HuH-7.5 (cell line): ENCODE measurements around the gene KIAA0753.

Experiments used
- DNase-seq: peaks from one replicate; pipeline ENCODE4 v3.0.0; 2011; ENCODE audit warnings: low spot score

Gene KIAA0753

GRCh38 chr17:6641247-6641863, 844 bp upstream of the KIAA0753 start:
- DNase-seq, result no peak

- DNase-seq, result no peak
These were observed 650 bp downstream of the KIAA0753 start for GRCh38 chr17:6639586-6640535.

- no peak for DNase-seq
These were observed 1.4 kb downstream of the KIAA0753 start for GRCh38 chr17:6639014-6639585.

GRCh38 chr17:6638046-6638908, 2.2 kb downstream of the KIAA0753 start:
- no peak for DNase-seq

- no peak for DNase-seq
These were observed 3.1 kb downstream of the KIAA0753 start for GRCh38 chr17:6637458-6637840.

GRCh38 chr17:6636616-6637457, 3.7 kb downstream of the KIAA0753 start:
- no peak for DNase-seq

- DNase-seq, result no peak
These were observed 4.4 kb downstream of the KIAA0753 start for GRCh38 chr17:6636105-6636504.

GRCh38 chr17:6633263-6633662, 7.2 kb downstream of the KIAA0753 start:
- DNase-seq, result no peak

- no peak for DNase-seq
These were observed 8.0 kb downstream of the KIAA0753 start for GRCh38 chr17:6632530-6632929.

GRCh38 chr17:6630390-6630789, 10.1 kb downstream of the KIAA0753 start:
- no peak for DNase-seq

GRCh38 chr17:6627019-6627418, 13.5 kb downstream of the KIAA0753 start:
- no peak for DNase-seq

GRCh38 chr17:6626616-6627015, 13.9 kb downstream of the KIAA0753 start:
- no peak for DNase-seq

- DNase-seq, result no peak
These were observed 16.6 kb downstream of the KIAA0753 start for GRCh38 chr17:6623941-6624340.

- no peak for DNase-seq
These were observed 29.3 kb downstream of the KIAA0753 start for GRCh38 chr17:6611231-6611630.

- no peak for DNase-seq
These were observed 30.5 kb downstream of the KIAA0753 start for GRCh38 chr17:6610011-6610410.

GRCh38 chr17:6608321-6608720, 32.2 kb downstream of the KIAA0753 start:
- DNase-seq, result no peak

GRCh38 chr17:6605142-6605541, 35.4 kb downstream of the KIAA0753 start:
- no peak for DNase-seq

- no peak for DNase-seq
These were observed 36.7 kb downstream of the KIAA0753 start for GRCh38 chr17:6603744-6604325.

GRCh38 chr17:6602141-6602540, 38.4 kb downstream of the KIAA0753 start:
- no peak for DNase-seq

- no peak for DNase-seq
These were observed 41.1 kb downstream of the KIAA0753 start for GRCh38 chr17:6599364-6599763.

GRCh38 chr17:6597727-6598126, 42.8 kb downstream of the KIAA0753 start:
- no peak for DNase-seq
